ENCODE results near the gene TVP23B.
"Not testable (repeated sequence)": the region's sequence is repeated elsewhere in the genome, so short reads cannot be mapped to it uniquely, and the experiment has no call there.

TVP23B gene

GRCh38 chr17:18794841-18795240 is 13.9 kb downstream of the TVP23B start:
- DNase-seq, result not testable (repeated sequence)

DNA sequence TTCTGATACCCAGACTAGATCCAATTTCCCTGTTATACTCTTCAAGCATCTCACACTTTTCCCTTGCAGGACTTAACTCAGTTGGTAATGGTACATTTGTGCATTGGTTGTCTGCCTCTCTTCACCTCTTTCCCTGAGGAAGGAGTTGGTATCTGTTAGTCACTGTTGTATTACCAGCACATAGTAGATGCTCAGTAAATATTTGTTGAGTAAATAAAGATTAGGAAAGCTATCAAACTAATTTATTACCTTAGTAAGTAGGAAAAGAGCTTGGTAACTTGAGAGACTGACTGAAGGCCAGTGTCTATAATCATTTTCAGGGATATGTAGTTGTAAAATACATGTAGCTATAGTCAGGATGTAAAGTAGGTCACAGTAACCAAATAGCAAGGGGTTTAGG is 15.9 kb downstream of the TVP23B start:
- not testable (repeated sequence) for DNase-seq

DNA sequence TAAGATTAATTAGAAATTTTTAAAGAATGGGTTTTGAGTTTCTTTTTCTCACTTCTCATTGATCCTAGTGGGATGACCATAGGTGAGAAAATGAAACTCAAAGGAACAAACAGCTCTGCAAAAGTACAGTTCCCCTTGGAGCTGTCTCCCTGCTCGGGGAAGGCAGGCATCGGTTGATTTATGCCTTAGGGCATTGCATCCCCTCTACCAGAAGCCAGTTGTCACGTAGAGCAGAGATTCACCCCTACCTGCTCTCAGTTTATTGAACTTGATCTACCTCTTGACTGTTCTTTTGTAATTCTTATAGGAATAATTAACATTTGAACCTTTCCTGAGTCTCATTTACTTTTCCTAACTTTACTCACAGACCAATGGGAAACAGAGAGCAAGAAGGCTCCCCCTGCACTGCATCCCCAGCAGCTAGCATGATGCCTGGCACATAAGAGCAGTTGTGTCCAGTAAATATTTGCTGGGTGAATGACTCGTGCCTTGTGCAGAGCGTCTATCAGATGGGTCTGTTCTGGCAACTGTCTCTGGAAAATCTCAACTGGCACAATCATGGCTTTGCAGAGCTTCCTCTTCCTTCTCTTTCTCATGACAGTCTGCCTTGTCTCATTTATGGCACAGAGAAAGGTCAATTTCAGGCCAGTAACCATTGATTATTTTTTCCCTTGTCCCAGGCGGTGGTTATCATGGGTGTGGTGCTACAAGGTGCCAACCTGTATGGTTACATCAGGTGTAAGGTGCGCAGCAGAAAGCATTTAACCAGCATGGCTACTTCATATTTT is 22.7 kb downstream of the TVP23B start:
- DNase-seq, result not testable (repeated sequence)

- DNase-seq, result not testable (repeated sequence)
Measured at GRCh38 chr17:18815924-18816323, 34.9 kb downstream of the TVP23B start.

DNA sequence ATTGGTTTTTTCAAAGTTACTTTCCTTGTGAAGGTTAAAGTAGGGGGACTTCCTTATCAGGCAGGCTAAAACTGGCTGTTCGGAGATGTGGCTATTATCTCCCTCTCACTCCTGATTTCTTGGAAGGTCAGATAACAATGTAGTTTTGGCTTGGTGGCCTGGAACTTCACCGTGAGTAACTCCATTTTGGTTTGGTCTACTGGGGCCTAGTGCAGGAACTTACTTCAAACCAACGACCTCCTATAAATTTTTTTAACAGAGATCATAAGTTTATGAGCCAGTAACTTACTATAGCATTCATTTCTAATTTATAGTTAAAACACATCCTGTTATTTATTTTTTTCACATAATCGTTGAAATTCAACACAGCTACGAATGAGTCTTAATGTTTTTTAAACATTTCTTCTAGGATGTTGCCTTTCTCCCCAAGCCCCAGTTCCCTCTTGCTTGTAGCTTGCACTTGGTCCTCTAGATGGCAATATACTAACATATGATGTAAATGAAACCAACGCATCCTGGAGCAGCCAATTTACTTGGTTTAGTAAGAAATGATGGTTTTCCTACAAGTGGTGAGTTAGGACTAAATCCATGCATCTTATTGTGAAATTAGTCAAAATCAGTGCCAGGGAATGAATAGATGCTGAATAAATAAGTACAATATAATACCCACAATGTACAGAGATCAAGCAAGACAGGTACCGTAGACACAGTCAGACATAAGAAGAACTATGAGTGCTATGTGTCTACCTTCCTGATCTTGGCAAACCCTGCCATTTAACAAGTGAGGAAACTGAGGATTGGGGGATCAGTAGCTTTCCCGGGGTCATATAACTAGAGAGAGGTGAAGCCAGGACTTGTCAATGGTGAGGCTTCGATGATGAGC is 35.7 kb downstream of the TVP23B start:
- peak in 1 of 2 experiments; percentile 25 for DNase-seq

DNA sequence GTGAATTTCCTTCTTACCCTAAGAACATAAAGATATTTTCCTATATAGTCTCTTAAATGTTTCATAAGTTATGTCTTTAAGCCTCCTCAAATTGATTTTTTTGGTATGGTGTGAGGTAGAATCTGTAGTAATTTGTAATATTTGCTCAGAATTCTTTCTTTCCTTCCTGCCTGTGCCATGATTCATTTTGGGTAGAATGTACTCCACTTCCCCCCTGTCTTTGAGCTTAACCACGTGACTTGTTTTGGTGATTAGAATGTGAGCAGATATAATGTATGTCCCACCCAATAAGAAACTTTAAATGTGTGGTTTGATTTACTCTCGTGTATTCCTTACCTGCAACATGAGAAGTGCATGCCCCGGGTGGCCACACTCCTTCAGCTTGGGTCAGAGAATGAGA is 40.4 kb downstream of the TVP23B start:
- DNase-seq, result not testable (repeated sequence)

GRCh38 chr17:18827613-18828012 is 46.6 kb downstream of the TVP23B start:
- not testable (repeated sequence) for DNase-seq

GRCh38 chr17:18848501-18848900 is 67.5 kb downstream of the TVP23B start:
- DNase-seq, result no peak

DNA sequence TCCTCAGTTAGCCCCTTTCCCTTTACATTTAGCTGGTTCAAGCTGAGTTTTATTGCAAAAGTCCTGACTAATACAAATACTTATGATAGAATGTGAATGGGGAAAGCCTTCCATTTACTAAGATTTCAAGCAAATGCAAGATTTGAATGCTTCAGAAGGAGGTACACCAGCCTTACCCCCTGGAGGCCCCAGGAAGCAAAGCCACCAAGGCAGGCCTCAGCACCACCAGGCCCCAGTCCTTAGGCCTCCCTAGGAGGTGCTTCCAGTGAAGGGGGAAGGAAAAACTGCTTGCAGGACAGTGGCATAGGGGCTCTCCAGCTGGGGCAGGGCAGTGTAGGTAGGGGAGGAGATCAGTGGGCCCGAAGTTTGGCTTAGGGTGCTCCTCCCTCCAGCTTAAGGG is 69.7 kb downstream of the TVP23B start:
- DNase-seq, result no peak

DNA sequence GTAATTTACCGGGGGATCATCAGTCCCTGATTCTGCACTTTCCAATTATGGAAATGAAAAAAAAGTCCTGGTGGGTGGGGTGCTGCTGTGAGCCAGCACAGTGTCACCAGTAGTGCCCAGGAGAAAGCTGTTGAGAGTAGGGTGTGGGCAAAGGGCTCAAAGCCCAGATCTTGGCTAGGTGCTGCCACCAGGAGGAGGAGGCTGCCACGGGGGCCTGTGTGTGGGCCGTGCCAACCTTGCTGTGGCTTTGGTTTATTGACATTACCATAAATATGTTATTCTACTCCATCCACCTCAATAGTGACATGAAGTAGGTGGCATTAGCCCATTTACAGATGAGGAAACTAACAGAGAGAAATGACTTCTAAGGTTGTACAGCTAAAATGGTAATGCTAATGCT is 70.2 kb downstream of the TVP23B start:
- DNase-seq, result no peak

GRCh38 chr17:18854956-18855355 is 74.0 kb downstream of the TVP23B start:
- DNase-seq, result no peak

- DNase-seq, result peak; percentile 74 to 89
Measured at GRCh38 chr17:18855831-18856569, 75.0 kb downstream of the TVP23B start.
